Liver (tissue), 2 donors: ENCODE data around the gene FCHSD1.

Experiments
- CTCF ChIP-seq: fragments of 150-350 bp; IDR thresholded peaks from 2 replicates; pipeline ENCODE4 v1.5.1; 2017; ENCODE audit warnings: improper control_type of control experiment, low read depth, low read length; ENCODE audit not compliant: missing input control
- FOXA2 ChIP-seq: IDR thresholded peaks from 2 replicates; pipeline ENCODE4 v1.6.1; 2016; ENCODE audit warnings: antibody characterized with exemption
- REST ChIP-seq: IDR thresholded peaks from 2 replicates; pipeline ENCODE4 v1.6.1; 2016; ENCODE audit warnings: antibody characterized with exemption, mild to moderate bottlenecking
- donor health status: healthy.

- no peak for TF ChIP-seq FOXA2
- no peak for TF ChIP-seq CTCF
- TF ChIP-seq REST, result no peak
Measured at GRCh38 chr5:141681695-141682641, 30.8 kb upstream of the FCHSD1 start, which contains the start of gene ARAP3.
